ENCODE data around the gene BPTF.
"Not testable (repeated sequence)": the region's sequence is repeated elsewhere in the genome, so short reads cannot be mapped to it uniquely, and the experiment has no call there.

Gene BPTF

GRCh38 chr17:68011199-68011665 is 185.9 kb downstream of the BPTF start:
- DNase-seq (ENCODE audit: low read depth in 1 of 2, low spot score in 1 of 2): peak; percentile 44 to 49

GRCh38 chr17:68013385-68013784 is 188.1 kb downstream of the BPTF start:
- DNase-seq (ENCODE audit: low read depth in 1 of 2, low spot score in 1 of 2): no peak

DNA sequence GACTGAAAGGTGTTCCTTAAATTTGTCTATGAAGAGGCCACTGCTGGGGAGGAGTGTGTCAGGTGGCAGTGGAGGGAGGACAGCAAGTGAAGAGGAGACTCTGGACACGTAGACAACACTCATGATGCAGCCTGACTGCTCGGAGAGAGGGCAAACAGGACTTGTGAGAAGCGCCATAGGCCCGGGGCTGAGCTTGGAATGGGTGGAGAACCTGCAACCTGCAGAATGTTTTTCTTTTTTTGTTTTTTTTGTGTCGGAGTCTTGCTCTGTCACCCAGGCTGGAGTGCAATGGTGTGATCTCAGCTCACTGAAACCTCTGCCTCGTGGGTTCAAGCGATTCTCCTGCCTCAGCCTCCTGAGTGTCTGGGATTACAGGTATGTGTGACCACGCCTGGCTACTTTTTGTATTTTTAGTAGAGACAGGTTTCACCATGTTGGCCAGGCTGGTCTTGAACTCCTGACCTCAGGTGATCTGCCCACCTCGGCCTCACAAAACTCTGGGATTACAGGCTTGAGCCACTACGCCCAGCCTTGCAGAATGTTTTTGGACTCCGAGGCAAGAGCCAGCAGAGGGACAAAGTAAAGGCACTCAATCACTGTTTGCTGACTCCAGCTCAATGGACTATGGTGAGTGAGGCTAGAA is 189.9 kb downstream of the BPTF start:
- no peak for DNase-seq (ENCODE audit: low read depth in 1 of 2, low spot score in 1 of 2)

- no peak for DNase-seq (ENCODE audit: low read depth in 1 of 2, low spot score in 1 of 2)
These were observed 191.5 kb downstream of the BPTF start for GRCh38 chr17:68016838-68017237.

DNA sequence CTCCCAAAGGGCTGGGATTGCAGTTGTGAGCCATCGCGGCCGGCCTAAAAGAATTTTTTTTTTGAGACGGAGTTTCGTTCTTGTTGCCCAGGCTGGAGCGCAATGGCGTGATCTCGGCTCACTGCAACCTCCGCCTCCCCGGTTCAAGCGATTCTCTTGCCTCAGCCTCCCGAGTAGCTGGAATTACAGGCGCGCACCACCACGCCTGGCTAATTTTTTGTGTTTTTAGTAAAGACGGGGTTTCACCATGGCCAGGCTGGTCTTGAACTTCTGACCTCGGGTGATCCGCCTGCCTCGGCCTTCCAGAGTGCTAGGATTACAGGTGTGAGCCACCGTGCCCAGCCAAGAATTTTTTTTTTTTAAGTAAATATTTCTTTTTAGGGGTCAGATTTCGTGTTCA is 193.2 kb downstream of the BPTF start:
- DNase-seq (ENCODE audit: low read depth in 1 of 2, low spot score in 1 of 2): not testable (repeated sequence)

GRCh38 chr17:68019336-68019674 is 194.0 kb downstream of the BPTF start:
- DNase-seq (ENCODE audit: low read depth in 1 of 2, low spot score in 1 of 2): no peak

DNA sequence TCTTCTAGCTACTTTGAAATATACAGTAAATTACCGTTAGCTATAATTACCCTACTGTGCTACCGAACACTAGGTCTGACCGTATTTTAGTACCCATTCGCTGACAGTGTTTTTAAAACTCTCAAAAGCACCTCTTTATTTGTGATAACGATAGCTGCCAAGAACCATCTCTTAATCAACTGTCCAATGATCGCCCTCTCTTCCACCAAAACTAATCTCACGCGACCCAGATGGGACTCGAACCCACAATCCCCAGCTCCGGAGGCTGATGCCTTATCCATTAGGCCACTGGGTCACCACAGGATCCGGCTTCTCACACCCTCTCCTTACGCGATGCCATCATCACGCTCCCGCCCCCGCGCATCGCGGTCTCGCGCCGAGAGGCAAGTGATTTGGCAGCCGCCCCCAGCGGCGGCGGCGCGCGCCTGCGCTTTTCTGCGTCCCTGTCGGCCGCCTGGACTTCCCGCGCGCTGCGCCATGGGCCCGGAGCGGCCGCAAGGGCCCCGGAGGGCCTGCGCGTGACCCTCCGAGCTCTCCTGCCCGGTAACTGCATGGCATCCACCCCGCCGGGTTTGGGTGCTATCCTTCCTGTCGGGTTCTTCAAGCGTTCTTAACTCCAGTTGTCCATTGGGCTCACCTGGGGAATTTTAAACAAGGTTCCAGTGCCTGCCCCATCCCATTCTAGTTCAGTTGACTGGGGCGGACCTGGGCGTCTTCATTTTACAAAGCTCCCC is 194.5 kb downstream of the BPTF start:
- DNase-seq (ENCODE audit: low read depth in 1 of 2, low spot score in 1 of 2): peak; percentile 97 to 98

DNA sequence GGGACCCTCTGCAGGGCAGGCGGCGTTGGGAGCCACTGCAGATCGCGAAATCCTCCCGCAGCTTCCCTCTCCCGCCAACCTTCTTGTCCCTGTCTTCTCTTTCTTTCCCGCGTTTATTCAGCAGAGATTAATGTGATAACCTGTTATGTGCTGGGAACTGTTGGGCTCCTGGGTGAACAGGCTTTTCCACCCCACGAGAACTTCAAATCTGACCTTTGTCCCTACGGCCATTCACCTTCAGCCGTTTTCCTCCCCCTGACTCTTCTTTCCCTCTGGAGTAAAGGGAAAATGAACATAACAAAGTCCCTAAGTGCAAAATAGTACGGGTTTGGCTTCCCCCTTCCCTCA is 195.1 kb downstream of the BPTF start:
- DNase-seq (ENCODE audit: low read depth in 1 of 2, low spot score in 1 of 2): no peak

- DNase-seq (ENCODE audit: low read depth in 1 of 2, low spot score in 1 of 2): not testable (repeated sequence)
These were observed 195.5 kb downstream of the BPTF start for GRCh38 chr17:68020791-68021190.

- DNase-seq (ENCODE audit: low read depth in 1 of 2, low spot score in 1 of 2): no peak
These were observed 196.7 kb downstream of the BPTF start for GRCh38 chr17:68021963-68022362.

- DNase-seq (ENCODE audit: low read depth in 1 of 2, low spot score in 1 of 2): not testable (repeated sequence)
These were observed 197.2 kb downstream of the BPTF start for GRCh38 chr17:68022547-68022946.

DNA sequence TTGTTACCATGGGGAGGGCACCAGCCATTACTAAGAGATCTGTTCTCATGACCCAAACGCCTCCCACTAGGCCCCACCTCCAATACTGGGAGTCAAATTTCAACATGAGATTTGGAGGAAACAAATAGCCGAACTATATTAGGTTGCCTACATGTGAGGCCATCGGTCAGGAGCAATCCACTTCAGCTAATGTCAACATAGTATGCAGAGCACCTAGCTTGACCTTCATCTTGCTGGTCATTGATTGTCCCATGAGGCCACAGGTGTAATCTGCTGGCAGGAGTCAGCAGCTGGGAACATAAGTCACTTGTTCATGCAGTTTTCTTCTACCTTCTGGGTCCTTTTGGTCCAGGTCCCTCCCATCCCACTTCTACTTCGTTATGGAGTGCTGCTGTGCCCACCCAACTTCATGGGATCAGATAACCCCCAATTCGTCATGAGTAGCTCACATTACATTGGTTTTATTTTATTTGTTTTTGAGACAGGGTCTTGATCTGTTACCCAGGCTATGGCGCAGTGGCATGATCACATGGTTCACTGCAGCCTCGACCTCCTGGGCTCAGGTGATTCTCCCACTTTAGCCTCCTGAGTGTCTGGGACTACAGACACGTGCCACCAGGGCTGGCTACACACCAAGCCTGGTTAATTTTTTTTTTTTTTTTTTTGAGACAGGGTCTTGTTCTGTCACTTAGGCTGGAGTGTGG is 204.4 kb downstream of the BPTF start:
- no peak for DNase-seq (ENCODE audit: low read depth in 1 of 2, low spot score in 1 of 2)

All from activated T-helper 1 cell treated with anti-CD3 and anti-CD28 coated beads, Interleukin-2, amount 50 U/mL, for 16 hours (primary cell).